ENCODE data around the gene ANKRD66.
A peak's percentile ranks its signal among the peaks of the same experiment; 100 is the strongest.
"Not testable (repeated sequence)": the region's sequence is repeated elsewhere in the genome, so short reads cannot be mapped to it uniquely, and the experiment has no call there.

ANKRD66 gene

DNA sequence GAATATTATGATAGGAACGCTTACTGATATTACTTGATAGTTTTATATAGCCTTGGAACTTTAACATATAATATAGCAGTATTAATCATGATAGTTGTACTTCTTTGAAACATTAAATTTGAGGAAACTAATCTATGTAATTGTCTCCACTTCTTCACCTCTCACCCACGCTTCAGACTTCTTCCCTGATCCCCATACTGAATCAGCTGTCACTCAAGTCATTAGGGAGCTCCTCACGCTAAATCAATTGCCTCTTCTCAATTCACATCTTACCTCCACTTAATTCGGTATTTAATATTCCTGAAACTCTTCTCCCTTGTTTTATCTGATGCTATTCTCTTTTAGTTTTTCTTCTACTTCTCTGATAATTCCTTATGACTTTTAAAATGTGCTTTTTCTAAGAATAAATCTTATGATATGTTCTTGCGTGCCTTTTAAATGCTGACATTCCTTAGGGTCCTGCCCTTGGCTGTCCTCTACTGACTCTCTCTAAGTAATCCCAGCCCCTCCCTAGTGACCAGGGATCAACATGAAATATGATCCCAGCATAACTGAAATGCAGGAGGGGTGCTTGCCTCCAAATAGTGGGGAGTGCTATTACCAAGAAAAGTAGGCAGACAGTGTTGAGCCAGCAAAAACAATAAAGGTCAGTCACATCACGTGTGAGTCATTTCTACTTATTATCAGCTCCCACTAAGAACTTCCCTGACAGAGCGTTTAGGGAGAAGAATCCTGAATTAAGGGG is 9.9 kb downstream of the ANKRD66 start:
- DNase-seq, result no peak

DNA sequence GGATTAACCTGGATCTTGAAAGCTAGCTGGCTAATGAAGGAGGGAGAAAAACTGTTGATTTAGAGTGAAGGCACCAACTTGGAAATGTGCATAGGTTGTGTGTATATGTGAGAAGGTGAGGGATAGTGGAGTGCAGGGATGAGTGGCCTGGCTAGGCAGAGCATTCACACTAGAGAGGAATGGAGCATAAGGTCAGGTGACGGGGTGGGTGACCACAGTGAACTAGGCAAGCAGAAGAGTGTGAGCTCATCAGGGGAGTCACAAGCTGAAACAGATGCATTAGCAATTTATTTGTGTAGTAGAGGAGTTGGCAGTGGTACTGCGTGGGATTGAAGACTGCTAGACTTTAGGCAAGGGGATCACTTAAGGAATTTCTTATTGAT is 10.5 kb downstream of the ANKRD66 start:
- no peak for DNase-seq

DNA sequence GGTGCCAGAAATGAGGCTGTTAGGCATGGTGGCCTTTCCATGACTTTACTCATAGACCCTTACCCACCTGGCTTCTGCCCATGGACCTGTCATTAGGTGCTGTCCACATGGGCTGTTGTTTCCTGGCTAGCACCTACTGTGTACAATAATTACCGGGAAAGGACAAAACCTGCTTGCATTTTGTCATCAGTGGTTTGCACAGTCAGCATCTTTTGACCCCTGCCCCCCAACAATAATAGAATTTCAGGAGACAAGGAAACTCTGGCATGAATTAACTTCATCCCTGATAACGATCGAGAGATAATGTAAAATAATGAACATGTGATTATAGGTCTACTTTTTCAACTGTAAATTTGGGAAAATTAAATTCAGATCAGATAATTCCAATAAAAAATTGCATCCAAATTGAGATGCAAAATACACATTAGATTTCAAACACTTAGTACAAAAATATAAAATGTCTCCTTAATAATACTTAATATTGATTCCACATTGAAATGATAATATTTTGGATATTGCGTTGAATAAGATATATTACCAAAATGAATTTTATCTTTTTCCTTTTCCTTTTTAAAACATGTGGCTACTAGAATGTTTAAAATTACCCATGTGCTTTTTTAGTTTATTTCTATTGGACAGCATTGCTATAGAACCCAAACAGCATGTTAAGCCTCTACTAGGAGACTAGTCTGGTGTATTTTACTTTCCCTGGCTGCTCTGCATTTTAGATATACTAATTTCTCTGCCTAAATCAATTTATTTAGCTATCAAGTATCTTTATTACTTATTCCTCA is 12.4 kb downstream of the ANKRD66 start:
- no peak for DNase-seq

DNA sequence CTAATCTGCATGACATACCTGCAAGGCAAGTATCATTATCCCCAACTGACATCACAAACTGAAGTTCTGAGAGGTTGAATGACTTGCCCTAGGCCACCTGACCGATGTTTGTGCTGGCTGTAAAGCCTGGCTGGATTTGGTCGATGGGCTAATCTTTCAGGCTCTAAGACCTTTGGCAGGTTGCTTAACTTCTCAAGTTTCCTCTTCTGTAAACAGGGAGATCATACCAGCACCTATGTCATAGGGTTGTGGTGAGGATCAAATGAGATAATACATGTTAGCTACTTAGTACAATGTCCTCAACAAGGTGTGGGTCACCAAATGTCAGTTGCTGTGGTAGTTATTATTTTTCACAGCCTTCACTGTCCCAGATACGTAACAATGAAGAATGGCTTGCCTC is 14.2 kb downstream of the ANKRD66 start:
- no peak for DNase-seq

DNA sequence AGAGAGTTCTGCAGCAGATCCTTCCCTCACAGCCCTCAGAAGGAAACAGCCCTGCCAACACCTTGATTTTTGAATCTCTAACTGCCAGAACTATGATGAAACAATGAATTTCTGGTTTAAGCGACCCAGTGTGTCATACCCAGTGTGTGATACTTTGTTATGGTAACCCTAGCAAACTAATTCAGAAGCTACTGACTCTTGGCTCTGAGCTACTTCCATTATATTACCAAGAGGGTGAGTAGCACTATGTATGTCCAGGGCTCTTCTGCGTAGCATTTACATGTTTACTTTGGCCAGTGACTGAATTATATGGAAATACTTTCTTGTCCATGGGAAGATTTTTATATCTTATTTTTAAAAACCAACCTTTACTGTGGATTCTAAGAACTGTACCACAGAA is 16.7 kb downstream of the ANKRD66 start:
- DNase-seq, result no peak

DNA sequence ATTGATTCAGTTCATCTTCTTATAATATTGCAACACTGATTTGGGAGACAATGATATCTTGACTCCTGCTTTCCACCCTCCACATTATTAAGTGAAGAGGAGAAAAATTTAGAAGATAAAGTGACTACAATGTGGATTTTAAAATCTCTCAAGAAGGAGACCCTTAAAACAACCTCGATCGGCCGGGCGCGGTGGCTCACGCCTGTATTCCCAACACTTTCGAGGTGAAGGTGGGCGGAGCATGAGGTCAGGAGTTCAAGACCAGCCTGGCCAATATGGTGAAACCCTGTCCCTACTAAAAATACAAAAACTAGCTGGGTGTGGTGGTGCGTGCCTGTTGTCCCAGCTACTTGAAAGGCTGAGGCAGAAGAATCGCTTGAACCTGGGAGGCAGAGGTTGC is 17.5 kb downstream of the ANKRD66 start:
- not testable (repeated sequence) for DNase-seq

DNA sequence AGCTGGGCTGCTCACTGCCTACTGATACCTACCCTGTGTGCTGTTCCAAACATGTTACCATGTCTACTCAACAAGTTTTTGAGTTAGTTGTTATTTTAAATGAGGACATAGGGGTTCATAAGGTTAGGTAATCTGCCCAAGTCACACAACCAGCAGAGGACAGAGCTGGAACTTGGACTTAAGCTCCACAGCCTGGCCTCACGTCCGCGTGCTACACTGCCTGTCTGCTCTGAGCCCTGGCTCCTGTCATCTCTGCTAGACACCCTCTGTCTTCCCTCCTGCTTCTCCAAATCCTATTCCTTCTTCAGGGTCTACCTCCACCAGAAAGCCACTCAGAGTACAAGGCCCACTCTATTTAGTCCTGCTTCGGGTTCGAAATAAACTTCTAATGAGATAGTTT is 18.2 kb downstream of the ANKRD66 start:
- DNase-seq, result no peak

DNA sequence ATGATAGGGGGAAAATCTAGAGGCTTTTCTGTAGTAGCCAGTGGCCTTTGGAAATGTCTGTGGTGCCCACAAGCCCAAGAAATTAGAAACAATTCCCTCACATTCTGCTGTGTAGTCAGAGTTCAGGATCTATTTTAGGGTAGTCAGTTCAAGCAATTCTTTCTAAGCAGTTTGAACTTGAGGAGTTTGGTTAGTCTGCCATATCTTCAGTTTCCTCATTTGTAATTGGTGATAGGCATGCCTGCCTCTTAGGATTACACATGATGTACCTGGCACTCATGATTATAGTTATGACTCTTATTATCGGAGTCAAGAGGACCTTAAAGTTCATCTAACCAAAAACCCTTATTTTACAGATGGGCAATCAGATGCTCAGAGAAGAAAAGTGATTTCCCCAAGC is 25.3 kb downstream of the ANKRD66 start:
- no peak for DNase-seq

DNA sequence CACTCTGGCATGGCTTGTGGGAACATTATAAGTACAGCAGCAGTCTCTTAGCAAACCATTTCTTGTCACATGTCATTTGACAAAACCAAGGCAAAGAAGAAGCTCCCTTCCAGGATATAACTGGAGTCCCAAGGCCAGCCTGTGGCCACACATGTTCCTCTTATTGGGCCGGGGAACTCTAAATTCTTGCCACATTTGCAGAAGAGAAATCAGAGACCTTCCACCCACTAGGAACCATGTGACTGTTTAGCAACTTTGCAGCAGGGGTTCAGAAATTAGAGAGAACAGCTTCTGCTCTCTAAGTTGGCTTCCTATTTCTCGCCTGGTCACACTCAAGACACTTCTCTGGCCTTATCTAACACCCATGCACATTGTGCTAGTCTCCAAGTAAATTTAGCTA is 26.0 kb downstream of the ANKRD66 start:
- DNase-seq, result no peak

DNA sequence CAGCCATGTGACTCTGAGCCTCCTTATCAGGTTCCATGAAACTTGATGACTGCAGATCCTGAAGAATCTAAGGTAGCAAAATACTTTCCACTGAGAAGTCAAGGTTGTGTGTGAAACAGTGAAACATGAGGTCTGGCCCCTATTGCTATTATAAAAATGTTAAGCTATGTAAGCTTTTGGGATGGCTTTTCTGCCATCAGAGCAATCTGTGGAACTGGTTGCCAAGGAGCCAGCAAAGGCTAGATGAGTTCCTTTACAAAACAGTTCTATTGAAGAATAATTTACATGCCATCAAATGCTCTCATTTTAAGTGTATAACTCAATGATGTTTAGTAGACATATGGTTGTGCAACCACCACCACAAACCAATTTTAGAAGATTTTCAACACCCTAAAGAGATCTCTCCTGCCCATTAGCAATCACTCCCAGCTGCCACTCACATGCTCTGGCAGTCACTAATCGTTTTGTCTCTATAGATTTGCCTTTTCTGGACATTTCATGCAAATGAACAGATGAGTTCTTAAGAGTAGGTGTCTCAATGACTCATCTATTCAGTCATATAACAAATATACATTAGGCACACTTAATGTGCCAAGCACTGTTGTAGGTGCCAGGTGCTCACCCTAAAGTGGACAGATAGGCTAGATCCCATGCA is 26.6 kb downstream of the ANKRD66 start:
- no peak for DNase-seq

DNA sequence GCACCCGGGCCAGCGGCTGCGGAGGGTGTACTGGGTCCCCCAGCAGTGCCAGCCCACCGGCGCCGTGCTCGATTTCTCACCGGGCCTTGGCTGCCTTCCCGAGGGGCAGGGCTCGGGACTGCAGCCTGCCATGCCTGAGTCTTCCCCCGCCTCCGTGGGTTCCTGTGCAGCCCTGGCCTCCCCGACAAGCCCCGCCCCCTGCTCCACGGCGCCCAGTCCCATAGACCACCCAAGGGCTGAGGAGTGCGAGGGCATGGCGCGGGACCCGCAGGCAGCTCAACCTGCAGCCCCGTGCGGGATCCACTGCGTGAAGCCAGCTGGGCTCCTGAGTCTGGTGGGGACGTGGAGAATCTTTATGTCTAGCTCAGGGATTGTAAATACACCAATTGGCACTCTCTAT is 28.0 kb downstream of the ANKRD66 start:
- not testable (repeated sequence) for DNase-seq

DNA sequence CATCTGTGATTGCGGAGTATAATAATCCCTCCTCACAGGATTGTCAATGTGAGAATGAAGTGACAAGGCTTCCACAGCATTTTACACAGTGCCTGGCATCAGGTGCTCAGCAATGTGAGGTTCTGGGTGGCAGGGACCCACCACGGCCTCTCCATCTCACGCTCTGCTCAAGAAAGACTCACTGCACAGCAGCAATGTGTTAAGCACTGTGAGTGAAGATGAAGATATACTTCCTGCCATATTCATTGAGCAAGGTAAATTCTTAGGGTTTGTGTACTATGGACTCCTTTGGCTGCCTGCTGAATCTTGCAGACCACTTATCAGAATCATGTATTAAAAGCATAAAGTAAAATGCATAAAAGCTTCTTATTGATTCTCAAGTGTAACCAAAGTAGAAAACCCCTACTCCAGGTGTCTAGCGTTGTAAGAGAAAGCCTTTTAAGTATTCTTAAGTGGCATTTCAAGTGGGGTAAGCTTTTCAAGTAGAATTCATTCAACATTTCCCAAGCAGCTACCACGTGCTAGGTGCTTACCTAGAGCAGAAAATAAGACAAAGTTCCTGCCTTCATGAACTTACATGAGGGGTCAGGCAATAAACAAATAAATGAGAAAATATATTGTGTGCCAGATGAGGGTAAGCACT is 29.5 kb downstream of the ANKRD66 start:
- DNase-seq, result peak; percentile 32

DNA sequence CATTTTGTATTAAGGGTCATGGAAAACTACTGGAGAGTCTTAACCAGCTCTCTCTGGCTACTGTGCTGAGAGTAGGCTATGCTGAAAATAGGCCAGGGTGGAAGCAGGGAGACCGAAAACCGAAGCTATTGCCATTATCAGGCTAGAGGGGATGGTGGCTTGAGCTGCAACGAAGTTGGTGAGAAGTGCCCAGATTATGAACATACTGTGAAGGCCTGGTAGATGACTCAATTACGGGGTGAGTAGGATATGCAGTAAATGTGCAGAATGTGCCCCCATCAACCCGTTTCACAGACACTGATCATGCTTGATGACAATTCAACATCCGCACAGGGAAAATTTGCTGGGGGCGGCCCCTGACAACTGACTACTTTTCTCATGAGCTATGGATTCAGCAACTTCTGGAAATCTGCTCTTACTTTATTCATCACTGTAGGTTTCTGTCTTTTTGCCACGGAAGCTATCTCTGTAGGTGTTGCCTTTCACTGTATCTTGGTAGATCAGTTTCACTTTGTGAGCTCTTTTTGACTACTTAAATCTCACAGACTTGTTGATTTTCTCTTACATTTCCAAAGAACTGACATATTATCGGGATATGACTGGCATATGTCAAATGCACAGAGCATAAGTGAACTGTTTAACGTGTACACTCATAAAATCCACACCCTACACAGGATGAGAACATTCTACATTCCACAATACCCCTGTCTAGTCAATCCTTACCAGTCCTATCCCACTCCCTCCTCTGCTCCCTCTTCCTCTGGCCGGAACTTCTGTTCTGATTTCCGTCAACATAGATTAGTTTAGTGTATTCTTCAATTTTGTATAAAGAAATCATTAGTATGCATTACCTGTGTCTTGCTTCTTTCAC is 31.0 kb downstream of the ANKRD66 start:
- no peak for DNase-seq

DNA sequence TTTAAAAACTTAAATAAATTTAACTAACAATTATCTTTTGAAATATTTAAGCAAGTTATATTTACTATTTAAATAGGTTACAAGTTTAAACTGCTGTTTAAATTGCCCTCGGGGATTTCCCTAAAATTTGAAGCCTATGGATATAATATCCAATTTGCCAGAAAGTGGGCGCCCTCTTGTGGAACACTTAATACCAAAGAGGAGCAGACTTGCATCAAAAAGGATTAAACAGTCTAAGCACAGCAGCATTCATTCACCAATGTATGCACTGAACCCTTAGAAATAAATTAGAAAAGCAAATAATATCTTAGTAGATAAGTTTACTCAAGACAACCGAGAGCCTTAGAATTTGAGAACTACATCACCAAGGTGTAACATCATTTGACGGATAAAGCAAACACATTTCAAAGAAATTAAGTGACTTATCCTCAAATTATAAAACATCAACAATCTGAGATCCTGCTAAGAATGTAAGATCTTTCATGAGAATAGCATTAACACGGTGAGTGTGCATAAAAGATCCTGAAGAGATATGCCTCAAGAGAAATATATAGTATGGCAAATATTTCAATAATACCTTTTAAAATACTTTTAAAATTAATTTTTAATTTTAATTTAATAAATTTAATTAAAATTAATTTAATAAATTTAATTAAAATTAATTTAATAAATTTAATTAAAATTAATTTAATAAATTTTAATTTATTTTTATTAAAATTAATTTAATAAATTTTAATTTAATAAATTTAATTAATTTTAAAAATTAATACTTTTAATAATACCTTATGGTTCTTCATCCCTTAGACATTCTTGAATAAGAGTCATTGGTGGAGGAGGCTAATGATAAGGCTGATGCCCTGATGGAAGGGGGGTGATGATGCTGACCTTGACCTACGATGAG is 35.0 kb downstream of the ANKRD66 start:
- peak; percentile 52 for DNase-seq

DNA sequence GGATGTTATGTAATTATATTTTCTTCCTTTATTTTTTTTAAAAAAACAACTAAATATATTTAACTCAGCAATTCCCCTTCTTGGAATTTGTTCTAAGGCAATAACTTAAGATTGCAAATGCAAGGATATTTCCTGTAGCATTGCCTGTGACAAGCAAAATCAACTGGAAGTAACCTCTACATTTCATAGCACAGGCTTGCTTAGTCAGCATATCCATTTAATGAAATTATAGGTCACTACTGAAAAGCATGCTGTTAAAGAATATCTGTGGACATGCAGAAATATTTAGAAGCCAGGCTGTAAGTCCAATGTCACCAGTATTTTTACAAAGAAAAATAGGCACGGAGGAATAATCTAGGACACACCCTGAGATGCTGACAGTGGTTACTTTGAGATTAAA is 37.8 kb downstream of the ANKRD66 start:
- no peak for DNase-seq

DNA sequence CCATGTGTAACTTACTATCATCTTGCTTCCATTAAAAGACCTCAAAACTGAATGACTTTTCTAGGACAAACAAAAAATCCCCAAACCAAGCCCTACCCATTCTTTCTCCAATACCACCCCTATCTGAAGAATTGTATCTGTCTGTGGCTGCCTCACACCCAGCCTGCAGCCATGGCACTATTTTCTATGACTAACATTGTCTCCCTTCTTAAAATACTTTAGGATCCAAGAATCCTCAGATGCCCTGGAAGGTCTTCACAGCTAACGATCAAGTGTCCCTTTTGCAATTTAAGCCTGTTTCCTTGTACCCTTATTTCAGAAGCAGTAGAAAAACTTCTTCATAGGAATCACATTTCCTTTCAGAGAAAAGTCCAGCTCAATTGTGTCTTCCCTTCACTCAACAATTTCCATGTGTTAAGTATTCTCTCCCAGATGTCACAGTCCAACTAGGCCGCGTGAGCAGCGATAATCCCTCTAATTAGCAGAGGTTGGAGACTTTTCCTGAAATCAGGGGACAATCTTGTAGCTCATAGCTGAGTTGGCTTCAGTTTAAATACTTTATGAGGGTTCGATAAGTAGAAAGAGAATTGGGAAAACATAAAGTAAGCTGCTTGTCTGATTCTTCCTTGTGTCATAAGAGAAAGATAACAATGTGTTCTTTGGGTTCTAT is 41.3 kb downstream of the ANKRD66 start:
- DNase-seq, result no peak

DNA sequence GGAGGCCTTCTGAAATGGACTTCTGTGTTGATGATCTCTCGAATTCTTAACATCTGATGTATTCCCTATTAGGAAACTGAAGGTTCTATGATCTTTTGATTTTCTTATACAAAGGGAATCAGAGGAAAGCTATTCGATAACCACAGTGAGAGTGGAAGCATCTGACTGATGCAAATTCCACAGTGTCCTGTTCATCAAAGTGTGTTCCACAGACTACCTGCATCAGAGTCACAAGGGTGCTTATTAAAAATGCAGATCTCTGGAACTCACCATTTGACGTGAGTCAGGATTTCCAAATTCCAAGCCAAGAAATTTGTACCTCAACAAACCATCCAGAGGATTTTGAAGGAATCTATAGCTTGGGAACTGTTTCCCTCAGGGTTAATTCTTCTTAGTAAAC is 42.1 kb downstream of the ANKRD66 start:
- no peak for DNase-seq

DNA sequence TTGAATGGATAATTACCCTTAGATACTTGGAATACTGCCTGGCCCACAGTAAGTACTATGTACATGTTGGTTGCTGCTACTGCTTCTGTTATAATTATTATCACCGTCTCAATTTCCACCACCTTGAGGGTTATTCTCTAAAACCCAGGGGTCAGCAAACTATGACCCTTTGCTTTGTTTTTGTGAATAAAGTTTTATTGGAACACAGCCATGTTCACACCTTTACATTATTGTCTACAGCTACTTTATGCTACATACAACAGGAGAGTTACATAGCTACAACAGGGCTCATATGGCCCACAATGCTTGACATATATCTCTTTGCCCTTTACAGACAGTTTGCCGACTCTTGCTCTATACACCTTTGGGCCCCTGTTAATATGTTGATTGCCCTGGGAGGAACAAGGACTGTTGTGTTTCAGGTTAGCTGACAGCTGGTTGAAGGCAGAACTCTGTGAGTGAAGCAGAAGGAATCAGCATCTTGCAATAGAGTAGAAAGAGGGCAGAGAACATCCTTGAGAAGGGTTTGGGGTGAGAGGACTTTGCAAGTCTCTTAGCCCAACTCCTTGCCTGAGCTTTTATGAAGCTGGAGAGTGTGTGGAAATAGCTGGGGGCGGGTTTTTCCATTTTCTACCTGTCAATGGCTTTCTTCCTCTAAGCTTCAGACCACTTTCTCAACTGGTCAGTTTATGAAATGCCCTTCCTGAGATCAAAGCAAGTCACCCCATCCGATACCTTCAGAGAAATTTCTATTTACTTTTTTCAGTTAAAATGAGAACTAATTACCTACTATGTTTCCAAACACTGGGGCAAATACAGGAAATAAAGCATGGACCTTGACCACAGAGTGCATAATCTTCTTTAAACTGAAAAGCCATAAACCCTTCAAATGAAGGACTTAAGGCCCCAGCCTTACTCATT is 43.0 kb downstream of the ANKRD66 start:
- DNase-seq, result no peak

DNA sequence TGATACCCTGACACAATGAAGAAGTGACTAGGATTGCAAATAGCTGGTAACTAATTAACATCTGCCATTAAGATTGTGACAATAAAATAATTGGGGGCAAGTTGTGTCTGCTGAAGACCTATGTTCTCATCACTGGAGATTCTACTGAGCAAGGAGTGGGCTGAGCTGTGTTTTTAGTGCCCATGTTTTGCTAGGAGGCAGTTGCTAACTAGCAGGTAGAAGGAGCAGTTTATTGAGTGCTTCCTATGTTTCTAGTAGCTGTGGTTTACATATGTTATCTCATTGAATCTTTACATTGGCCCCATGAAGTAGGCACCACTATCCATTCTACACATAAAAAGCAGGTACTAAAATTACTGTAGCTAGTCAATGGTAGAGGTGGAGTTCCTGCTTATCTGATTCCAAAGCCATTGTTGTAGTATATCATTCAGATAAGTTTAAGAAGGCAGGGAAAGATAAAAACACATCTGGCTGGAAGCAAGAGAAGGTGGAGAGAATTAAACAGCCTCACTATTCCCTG is 43.7 kb downstream of the ANKRD66 start:
- no peak for DNase-seq
